HG03039 (cell line): ENCODE data around the gene SMYD3.
"Not testable (repeated sequence)": the region's sequence is repeated elsewhere in the genome, so short reads cannot be mapped to it uniquely, and the experiment has no call there.

ENCODE experiments used
- ATAC-seq: cut with Tn5 transposase; IDR thresholded peaks from one replicate; pipeline ENCODE4 v1.9.1; 2021; ENCODE audit warnings: mild to moderate bottlenecking, moderate library complexity; ENCODE audit not compliant: unreplicated experiment

Gene SMYD3

GRCh38 chr1:246364415-246364941, 142.6 kb downstream of the SMYD3 start:
- no peak for ATAC-seq

- not testable (repeated sequence) for ATAC-seq
Measured at GRCh38 chr1:246357014-246357598, 150.0 kb downstream of the SMYD3 start.

- no peak for ATAC-seq
Measured at GRCh38 chr1:246355411-246356230, 151.5 kb downstream of the SMYD3 start.

- no peak for ATAC-seq
Measured at GRCh38 chr1:246351721-246352120, 155.4 kb downstream of the SMYD3 start.

- no peak for ATAC-seq
Measured at GRCh38 chr1:246350745-246351144, 156.3 kb downstream of the SMYD3 start.

GRCh38 chr1:246343937-246344336, 163.1 kb downstream of the SMYD3 start:
- ATAC-seq: no peak

GRCh38 chr1:246343251-246343650, 163.8 kb downstream of the SMYD3 start:
- ATAC-seq: no peak

- no peak for ATAC-seq
Measured at GRCh38 chr1:246338546-246338945, 168.5 kb downstream of the SMYD3 start.

GRCh38 chr1:246338098-246338497, 169.0 kb downstream of the SMYD3 start:
- no peak for ATAC-seq

GRCh38 chr1:246335151-246335550, 171.9 kb downstream of the SMYD3 start:
- ATAC-seq: no peak

GRCh38 chr1:246333855-246334254, 173.2 kb downstream of the SMYD3 start:
- no peak for ATAC-seq

GRCh38 chr1:246332078-246332477, 175.0 kb downstream of the SMYD3 start:
- ATAC-seq: no peak

GRCh38 chr1:246329900-246330299, 177.2 kb downstream of the SMYD3 start:
- peak; percentile 98 for ATAC-seq

GRCh38 chr1:246329292-246329691, 177.8 kb downstream of the SMYD3 start:
- not testable (repeated sequence) for ATAC-seq

GRCh38 chr1:246324711-246325110, 182.4 kb downstream of the SMYD3 start:
- no peak for ATAC-seq

- ATAC-seq: not testable (repeated sequence)
Measured at GRCh38 chr1:246324033-246324432, 183.0 kb downstream of the SMYD3 start.

GRCh38 chr1:246320286-246320685, 186.8 kb downstream of the SMYD3 start:
- ATAC-seq: no peak

GRCh38 chr1:246319083-246319714, 187.9 kb downstream of the SMYD3 start:
- no peak for ATAC-seq

- ATAC-seq: no peak
Measured at GRCh38 chr1:246318622-246319021, 188.5 kb downstream of the SMYD3 start.

GRCh38 chr1:246318036-246318359, 189.1 kb downstream of the SMYD3 start:
- ATAC-seq: no peak

GRCh38 chr1:246317332-246318035, 189.6 kb downstream of the SMYD3 start:
- no peak for ATAC-seq
